ENCODE measurements around the gene NRXN3.

NRXN3 gene

DNA sequence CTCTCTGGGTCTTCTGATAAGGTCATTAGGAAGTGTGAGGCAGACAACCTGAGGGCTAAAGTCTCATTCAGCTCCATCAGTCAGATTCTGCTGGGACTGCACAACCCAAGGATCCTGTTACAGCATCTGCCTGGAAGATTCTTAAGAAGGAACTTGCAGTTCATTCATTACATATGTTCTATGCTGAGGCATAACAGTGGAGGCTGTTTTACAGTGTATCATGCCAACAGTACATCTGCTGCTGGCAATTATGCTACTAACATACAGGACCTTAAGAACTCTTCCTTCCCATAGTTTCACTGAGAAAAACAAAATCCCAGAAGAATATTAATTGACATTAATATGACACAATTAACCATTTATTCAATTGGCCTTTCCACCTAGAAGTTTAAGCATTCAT, 1072.5 kb downstream of the NRXN3 start:
- Histone ChIP-seq H4K20me1 (ENCODE audit: low read depth, low read length) (no peaks in the 10 kb centered on the region), H3K27ac (ENCODE audit: low read depth, low read length) (no peak overlapping the region), H3F3A (ENCODE audit: insufficient read depth) (no peaks in the 10 kb centered on the region), H3K9me3 (ENCODE audit: insufficient read depth, low read length) (no peaks in the 10 kb centered on the region), H3K27me3 (ENCODE audit: low read length) (no peaks in the 10 kb centered on the region), H3K36me3 (ENCODE audit: low read length) (no peaks in the 10 kb centered on the region), H3K79me2 (ENCODE audit: insufficient read depth, low read length) (no peaks in the 10 kb centered on the region), H3K4me2 (ENCODE audit: low read depth, low read length, poor library complexity, severe bottlenecking) (no peak overlapping the region), H3K4me3 (ENCODE audit: insufficient read depth, low read length, poor library complexity, severe bottlenecking) (no peak overlapping the region), H2AFZ (ENCODE audit: low read depth, low read length, severe bottlenecking) (no peak overlapping the region), H3K9me2 (replicated peaks; ENCODE audit: insufficient read depth, low read length) (no peaks in the 10 kb centered on the region), H3K9ac (ENCODE audit: low read length) (no peak overlapping the region)
- no peak for TF ChIP-seq EZH2phosphoT487 (conservative IDR thresholded peaks at IDR 0.05; ENCODE audit: low read length)
- TF ChIP-seq, protein P1, sequence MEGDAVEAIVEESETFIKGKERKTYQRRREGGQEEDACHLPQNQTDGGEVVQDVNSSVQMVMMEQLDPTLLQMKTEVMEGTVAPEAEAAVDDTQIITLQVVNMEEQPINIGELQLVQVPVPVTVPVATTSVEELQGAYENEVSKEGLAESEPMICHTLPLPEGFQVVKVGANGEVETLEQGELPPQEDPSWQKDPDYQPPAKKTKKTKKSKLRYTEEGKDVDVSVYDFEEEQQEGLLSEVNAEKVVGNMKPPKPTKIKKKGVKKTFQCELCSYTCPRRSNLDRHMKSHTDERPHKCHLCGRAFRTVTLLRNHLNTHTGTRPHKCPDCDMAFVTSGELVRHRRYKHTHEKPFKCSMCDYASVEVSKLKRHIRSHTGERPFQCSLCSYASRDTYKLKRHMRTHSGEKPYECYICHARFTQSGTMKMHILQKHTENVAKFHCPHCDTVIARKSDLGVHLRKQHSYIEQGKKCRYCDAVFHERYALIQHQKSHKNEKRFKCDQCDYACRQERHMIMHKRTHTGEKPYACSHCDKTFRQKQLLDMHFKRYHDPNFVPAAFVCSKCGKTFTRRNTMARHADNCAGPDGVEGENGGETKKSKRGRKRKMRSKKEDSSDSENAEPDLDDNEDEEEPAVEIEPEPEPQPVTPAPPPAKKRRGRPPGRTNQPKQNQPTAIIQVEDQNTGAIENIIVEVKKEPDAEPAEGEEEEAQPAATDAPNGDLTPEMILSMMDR (IDR thresholded peaks at IDR 0.05; ENCODE audit: insufficient read depth, low read length, poor library complexity, severe bottlenecking) = no peak

DNA sequence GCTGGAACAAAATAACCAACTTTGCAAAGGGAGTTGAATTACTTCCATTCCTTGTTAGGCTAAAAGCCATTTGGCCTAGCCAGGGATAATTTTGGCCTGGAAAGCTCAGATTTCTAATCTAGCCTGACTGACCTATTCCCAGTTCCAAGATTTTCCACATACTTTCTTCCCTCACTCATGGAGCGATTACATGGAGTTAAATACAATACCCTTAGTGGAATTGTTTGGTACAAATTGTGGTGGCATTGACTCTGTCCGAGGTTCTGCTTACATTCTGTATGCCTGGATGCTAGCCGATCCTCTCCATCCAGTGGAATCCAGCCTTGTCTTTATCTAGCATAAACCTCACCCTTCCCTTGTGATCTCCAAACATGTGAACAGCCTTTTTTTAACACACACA, 1076.0 kb downstream of the NRXN3 start:
- no peaks in the 10 kb centered on the region for H3F3A ChIP-seq (ENCODE audit: insufficient read depth)
- no peak overlapping the region for H3K9ac ChIP-seq (ENCODE audit: low read length)
- TF ChIP-seq, protein P1 (IDR thresholded peaks at IDR 0.05; ENCODE audit: insufficient read depth, low read length, poor library complexity, severe bottlenecking) = no peak
- TF ChIP-seq EZH2phosphoT487 (conservative IDR thresholded peaks at IDR 0.05; ENCODE audit: low read length) = no peak
- H3K27ac ChIP-seq (ENCODE audit: low read depth, low read length) = no peak overlapping the region
- H3K4me2 ChIP-seq (ENCODE audit: low read depth, low read length, poor library complexity, severe bottlenecking) = no peak overlapping the region
- no peaks in the 10 kb centered on the region for H3K9me2 ChIP-seq (replicated peaks; ENCODE audit: insufficient read depth, low read length)
- H3K27me3 ChIP-seq (ENCODE audit: low read length) = no peaks in the 10 kb centered on the region
- H3K36me3 ChIP-seq (ENCODE audit: low read length) = no peaks in the 10 kb centered on the region
- no peaks in the 10 kb centered on the region for H3K9me3 ChIP-seq (ENCODE audit: insufficient read depth, low read length)
- no peak overlapping the region for H2AFZ ChIP-seq (ENCODE audit: low read depth, low read length, severe bottlenecking)
- no peaks in the 10 kb centered on the region for H3K79me2 ChIP-seq (ENCODE audit: insufficient read depth, low read length)
- H4K20me1 ChIP-seq (ENCODE audit: low read depth, low read length) = no peaks in the 10 kb centered on the region
- H3K4me3 ChIP-seq (ENCODE audit: insufficient read depth, low read length, poor library complexity, severe bottlenecking) = no peak overlapping the region

DNA sequence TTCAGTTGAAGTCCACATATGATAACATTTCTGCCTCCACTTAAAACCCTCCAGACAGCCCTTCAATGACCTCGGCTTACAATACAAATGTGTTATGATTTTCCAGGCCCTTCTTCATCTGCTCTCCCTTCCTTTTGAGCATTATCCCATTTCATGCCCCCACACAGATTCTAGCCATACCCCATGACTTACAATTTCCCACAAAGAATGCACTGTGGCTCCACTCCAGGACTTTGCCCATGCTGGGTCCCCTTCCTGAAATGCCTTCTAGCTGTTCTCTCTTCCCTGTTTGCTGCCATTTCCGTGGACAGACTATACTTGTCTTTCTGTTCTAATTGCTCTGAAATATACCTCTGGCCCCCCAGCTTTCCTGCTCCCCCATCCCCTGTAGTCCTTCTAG, 1078.0 kb downstream of the NRXN3 start:
- no peak overlapping the region for H3K4me2 ChIP-seq (ENCODE audit: low read depth, low read length, poor library complexity, severe bottlenecking)
- H3K27me3 ChIP-seq (ENCODE audit: low read length) = no peaks in the 10 kb centered on the region
- no peak for TF ChIP-seq EZH2phosphoT487 (conservative IDR thresholded peaks at IDR 0.05; ENCODE audit: low read length)
- TF ChIP-seq, protein P1 (IDR thresholded peaks at IDR 0.05; ENCODE audit: insufficient read depth, low read length, poor library complexity, severe bottlenecking) = no peak
- H3F3A ChIP-seq (ENCODE audit: insufficient read depth) = no peaks in the 10 kb centered on the region
- H3K9me2 ChIP-seq (replicated peaks; ENCODE audit: insufficient read depth, low read length) = no peaks in the 10 kb centered on the region
- H4K20me1 ChIP-seq (ENCODE audit: low read depth, low read length) = no peaks in the 10 kb centered on the region
- H3K4me3 ChIP-seq (ENCODE audit: insufficient read depth, low read length, poor library complexity, severe bottlenecking) = no peak overlapping the region
- no peak overlapping the region for H2AFZ ChIP-seq (ENCODE audit: low read depth, low read length, severe bottlenecking)
- no peak overlapping the region for H3K9ac ChIP-seq (ENCODE audit: low read length)
- H3K79me2 ChIP-seq (ENCODE audit: insufficient read depth, low read length) = no peaks in the 10 kb centered on the region
- no peaks in the 10 kb centered on the region for H3K9me3 ChIP-seq (ENCODE audit: insufficient read depth, low read length)
- no peak overlapping the region for H3K27ac ChIP-seq (ENCODE audit: low read depth, low read length)
- no peaks in the 10 kb centered on the region for H3K36me3 ChIP-seq (ENCODE audit: low read length)
